Bronchial epithelial cell (primary cell): ENCODE measurements around the gene FHL3. TPM values are rescaled to one million over a fixed set of nuclear protein-coding genes. Genes with fewer than 3 reads are reported as not detected.

Source experiments
- DNase-seq: peaks from one replicate; pipeline ENCODE4 v3.0.0-alpha.2; 2010; ENCODE audit warnings: low read depth
- FAIRE-seq: peaks from 2 replicates; lab custom pipeline; 2011; peaks lifted over from hg19 to GRCh38; lab: Jason Lieb, UNC
- H3K27me3 ChIP-seq: 2 replicates; pipeline ENCODE4 v1.5.1; 2011; ENCODE audit warnings: low read length; ENCODE audit not compliant: control insufficient read depth, insufficient read depth
- H3K36me3 ChIP-seq: 2 replicates; pipeline ENCODE4 v1.5.1; 2011; ENCODE audit warnings: low read length; ENCODE audit not compliant: control insufficient read depth, insufficient read depth
- H3K4me3 ChIP-seq: 2 replicates; pipeline ENCODE4 v1.5.1; 2011; ENCODE audit warnings: mild to moderate bottlenecking, low read depth, low read length, control low read depth
- CTCF ChIP-seq: IDR thresholded peaks from 2 replicates; pipeline ENCODE4 v1.5.1; 2011; ENCODE audit warnings: mild to moderate bottlenecking, moderate library complexity, low read length, control low read depth, inconsistent platforms; ENCODE audit not compliant: insufficient read depth, severe bottlenecking
- total RNA-seq: library from RNA; depleted of rRNA; stranded (reverse); fragments of >200 nt; gene quantifications from 2 replicates; pipeline ENCODE4 v1.2.1, GENCODE V29; 2014

Gene FHL3
- total RNA-seq, 1 donor from 2014 or later: 2.6 TPM

GRCh38 chr1:38025233-38025632 lies 19.9 kb upstream of the FHL3 start:
- TF ChIP-seq CTCF: no peak
- DNase-seq: peak; percentile 81
- no peak for FAIRE-seq
- Histone ChIP-seq H3K36me3 (peaks cover 8% of the 10 kb centered on the region), H3K4me3 (no peak overlapping the region), H3K27me3 (no peaks in the 10 kb centered on the region)

GRCh38 chr1:38022810-38023209 lies 17.5 kb upstream of the FHL3 start:
- TF ChIP-seq CTCF: no peak
- Histone ChIP-seq H3K4me3 (no peak overlapping the region), H3K27me3 (no peaks in the 10 kb centered on the region), H3K36me3 (peaks cover 16% of the 10 kb centered on the region)
- DNase-seq (no peak), FAIRE-seq (no peak)

- peaks cover 18% of the 10 kb centered on the region for H3K36me3 ChIP-seq
- TF ChIP-seq CTCF: no peak
These were observed 16.7 kb upstream of the FHL3 start for GRCh38 chr1:38021969-38022368.

GRCh38 chr1:38020396-38020795 lies 15.1 kb upstream of the FHL3 start:
- Histone ChIP-seq H3K4me3 (no peak overlapping the region), H3K36me3 (peaks cover 18% of the 10 kb centered on the region), H3K27me3 (no peaks in the 10 kb centered on the region)
- no peak for DNase-seq
- no peak for TF ChIP-seq CTCF
- no peak for FAIRE-seq

More at GRCh38 chr1:38021969-38022368, 16.7 kb upstream of the FHL3 start:
- H3K4me3 ChIP-seq: no peak overlapping the region
- DNase-seq (no peak), FAIRE-seq (no peak)
- no peaks in the 10 kb centered on the region for H3K27me3 ChIP-seq

GRCh38 chr1:38018864-38019343 lies 13.6 kb upstream of the FHL3 start:
- FAIRE-seq (no peak), DNase-seq (no peak)
- Histone ChIP-seq H3K27me3 (no peaks in the 10 kb centered on the region), H3K36me3 (peaks cover 18% of the 10 kb centered on the region), H3K4me3 (no peak overlapping the region)
- peak; percentile 42 for TF ChIP-seq CTCF

- no peak overlapping the region for H3K4me3 ChIP-seq
These were observed 10.8 kb upstream of the FHL3 start for GRCh38 chr1:38015978-38016725.

More at GRCh38 chr1:38015978-38016725, 10.8 kb upstream of the FHL3 start:
- TF ChIP-seq CTCF: no peak
- Histone ChIP-seq H3K27me3 (no peaks in the 10 kb centered on the region), H3K36me3 (peaks cover 13% of the 10 kb centered on the region)
- FAIRE-seq: no peak
- no peak for DNase-seq
